SK-N-SH (cell line): ENCODE results near the gene EEFSEC. TPM values are rescaled to one million over a fixed set of nuclear protein-coding genes. Genes with fewer than 3 reads are reported as not detected.
A peak's percentile ranks its signal among the peaks of the same experiment; 100 is the strongest.

ENCODE experiments used
- CTCF ChIA-PET: fragments of 300-600, 350-600 bp; formaldehyde crosslinking; extraction: SDS; loops from one replicate; lab custom pipeline; 2021; lab: Yijun Ruan, JAX
- POLR2A ChIA-PET: fragments of 350-600 bp; sonication (Branson Sonifier 250); formaldehyde crosslinking; extraction: SDS; loops from one replicate; lab custom pipeline; 2020; ENCODE audit warnings: antibody characterized with exemption, inconsistent platforms; lab: Yijun Ruan, JAX
- DNase-seq: peaks from one replicate; pipeline ENCODE4 v3.0.0; 2012
- H2AFZ ChIP-seq: fragments of 200-600 bp; sonication (generic); 2 replicates; pipeline ENCODE4 v1.8.1; 2016; ENCODE audit warnings: antibody characterized with exemption, mild to moderate bottlenecking, low read depth
- H3F3A ChIP-seq: fragments of 200-600 bp; sonication (generic); replicated peaks from 2 replicates; pipeline ENCODE3; 2016; ENCODE audit warnings: antibody characterized with exemption, mild to moderate bottlenecking; ENCODE audit not compliant: insufficient read depth
- H3K27ac ChIP-seq, 2 experiments: fragments of 200-500 bp in 1 of 2; fragments of 200-600 bp in 1 of 2; sonication (Bioruptor generic) in 1 of 2; sonication (generic), shearing (Covaris generic) in 1 of 2; 2 replicates each; pipeline versions ENCODE4 v1.5.1 to v1.6.1; 2014 to 2016; ENCODE audit warnings: low read depth in 2 of 2, inconsistent platforms in 1 of 2, low read length in 1 of 2, mild to moderate bottlenecking in 1 of 2, mixed read lengths in 1 of 2
- H3K27me3 ChIP-seq: fragments of 200-600 bp; sonication (generic), shearing (Covaris generic); 2 replicates; pipeline ENCODE4 v1.6.1; 2016; ENCODE audit warnings: mixed run types; ENCODE audit not compliant: insufficient read depth
- H3K36me3 ChIP-seq, 2 experiments: fragments of 200-500 bp in 1 of 2; fragments of 200-600 bp in 1 of 2; sonication (Bioruptor generic) in 1 of 2; sonication (generic) in 1 of 2; replicated peaks in 1 of 2; 2 replicates each; pipeline versions ENCODE3 to v1.5.1; 2014 to 2016; ENCODE audit warnings: low read length in 1 of 2, mild to moderate bottlenecking in 1 of 2; ENCODE audit not compliant: insufficient read depth in 2 of 2, control insufficient read depth in 1 of 2
- H3K4me1 ChIP-seq, 2 experiments: fragments of 200-500 bp in 1 of 2; fragments of 200-600 bp in 1 of 2; sonication (Bioruptor generic) in 1 of 2; sonication (generic), shearing (Covaris generic) in 1 of 2; 2 replicates each; pipeline versions ENCODE4 v1.5.1 to v1.6.1; 2014 to 2016; ENCODE audit warnings: low read depth in 1 of 2, low read length in 1 of 2, mixed run types in 1 of 2; ENCODE audit not compliant: insufficient read depth in 2 of 2, control insufficient read depth in 1 of 2
- H3K4me2 ChIP-seq: fragments of 200-600 bp; sonication (generic), shearing (Covaris generic); 2 replicates; pipeline ENCODE4 v1.6.1; 2017; ENCODE audit warnings: mixed run types
- H3K4me3 ChIP-seq, 2 experiments: fragments of 200-500 bp in 1 of 2; fragments of 200-600 bp in 1 of 2; sonication (Bioruptor generic) in 1 of 2; sonication (generic), shearing (Covaris generic) in 1 of 2; 2 replicates each; pipeline versions ENCODE4 v1.5.1 to v1.8.1; 2014 to 2016; ENCODE audit warnings: low read depth in 2 of 2, inconsistent platforms in 1 of 2, low read length in 1 of 2, mild to moderate bottlenecking in 1 of 2, mixed read lengths in 1 of 2, moderate library complexity in 1 of 2
- H3K79me2 ChIP-seq: fragments of 200-600 bp; sonication (generic); 2 replicates; pipeline ENCODE4 v1.8.1; 2017; ENCODE audit warnings: mild to moderate bottlenecking; ENCODE audit not compliant: insufficient read depth
- H3K9ac ChIP-seq: fragments of 200-600 bp; sonication (generic); 2 replicates; pipeline ENCODE4 v1.6.1; 2017; ENCODE audit warnings: mixed run types
- H3K9me2 ChIP-seq: fragments of 200-600 bp; sonication (generic); 2 replicates; pipeline ENCODE4 v1.6.1; 2017; ENCODE audit warnings: mixed run types
- H3K9me3 ChIP-seq: fragments of 200-600 bp; sonication (generic); 2 replicates; pipeline ENCODE4 v1.6.1; 2017; ENCODE audit warnings: mixed run types, mild to moderate bottlenecking, moderate library complexity
- H4K20me1 ChIP-seq: fragments of 200-600 bp; sonication (generic); 2 replicates; pipeline ENCODE4 v1.6.1; 2017; ENCODE audit warnings: mild to moderate bottlenecking, mixed run types; ENCODE audit not compliant: insufficient read depth
- CHD2 ChIP-seq: fragments of 150-350 bp; IDR thresholded peaks from 2 replicates; pipeline ENCODE4 v1.6.1; 2018; ENCODE audit warnings: low read length; ENCODE audit not compliant: partially characterized antibody
- ELF1 ChIP-seq: IDR thresholded peaks from 2 replicates; pipeline ENCODE4 v1.4.0; 2012
- EP300 ChIP-seq, 2 experiments: IDR thresholded peaks; 2 replicates each; pipeline versions ENCODE4 v1.4.0 to v1.6.1; 2012; ENCODE audit warnings: borderline replicate concordance in 1 of 2, low read depth in 1 of 2, low read length in 1 of 2
- EZH2phosphoT487 ChIP-seq: fragments of 200-600 bp; sonication (generic); IDR thresholded peaks from 2 replicates; pipeline ENCODE4 v1.6.1; 2017; ENCODE audit warnings: low read depth, mixed run types, mild to moderate bottlenecking, antibody characterized with exemption, moderate library complexity, borderline replicate concordance
- FOXM1 ChIP-seq: IDR thresholded peaks from 2 replicates; pipeline ENCODE4 v1.4.0; 2012; ENCODE audit warnings: low read depth, mild to moderate bottlenecking
- GABPA ChIP-seq: IDR thresholded peaks from 2 replicates; pipeline ENCODE4 v1.4.0; 2012; ENCODE audit warnings: low read depth, mild to moderate bottlenecking
- GATA2 ChIP-seq: sonication (generic); formaldehyde crosslinking; IDR thresholded peaks from 2 replicates; pipeline ENCODE4 v1.5.0; 2020; ENCODE audit warnings: mild to moderate bottlenecking, missing genetic modification reagents
- MEF2A ChIP-seq: IDR thresholded peaks from 2 replicates; pipeline ENCODE4 v1.4.0; 2012; ENCODE audit warnings: low read depth, borderline replicate concordance
- MXI1 ChIP-seq: IDR thresholded peaks from 2 replicates; pipeline ENCODE4 v1.6.1; 2012; ENCODE audit warnings: mild to moderate bottlenecking, low read depth, low read length, improper control_type of control experiment
- NFIC ChIP-seq: IDR thresholded peaks from 2 replicates; pipeline ENCODE4 v1.4.0; 2012; ENCODE audit warnings: borderline replicate concordance
- PBX3 ChIP-seq: IDR thresholded peaks from 2 replicates; pipeline ENCODE4; 2012
- POLR2AphosphoS5 ChIP-seq: IDR thresholded peaks from 2 replicates; pipeline ENCODE4 v1.6.1; 2012; ENCODE audit warnings: low read depth, low read length
- RAD21 ChIP-seq: IDR thresholded peaks from 2 replicates; pipeline ENCODE4 v1.6.1; 2012; ENCODE audit warnings: mild to moderate bottlenecking, low read length
- RCOR1 ChIP-seq: fragments of 150-350 bp; IDR thresholded peaks from 2 replicates; pipeline ENCODE4 v1.6.1; 2017; ENCODE audit warnings: antibody characterized with exemption, low read length
- RFX5 ChIP-seq: IDR thresholded peaks from 2 replicates; pipeline ENCODE4 v1.6.1; 2012; ENCODE audit warnings: mild to moderate bottlenecking, improper control_type of control experiment, low read length
- RXRA ChIP-seq: IDR thresholded peaks from 2 replicates; pipeline ENCODE4 v1.4.0; 2012; ENCODE audit warnings: low read depth, mild to moderate bottlenecking, borderline replicate concordance
- SIN3A ChIP-seq: IDR thresholded peaks from 2 replicates; pipeline ENCODE4 v1.6.1; 2012; ENCODE audit warnings: low read depth, mild to moderate bottlenecking, low read length, moderate library complexity, borderline replicate concordance
- SMC3 ChIP-seq: IDR thresholded peaks from 2 replicates; pipeline ENCODE4 v1.6.1; 2012; ENCODE audit warnings: low read depth, low read length, improper control_type of control experiment
- TAF1 ChIP-seq: IDR thresholded peaks from 2 replicates; pipeline ENCODE4 v1.6.1; 2012; ENCODE audit warnings: low read depth, mild to moderate bottlenecking, low read length, moderate library complexity, borderline replicate concordance
- TCF12 ChIP-seq: IDR thresholded peaks from 2 replicates; pipeline ENCODE4 v1.4.0; 2012
- TEAD4 ChIP-seq: IDR thresholded peaks from 2 replicates; pipeline ENCODE4 v1.4.0; 2012; ENCODE audit warnings: mild to moderate bottlenecking, borderline replicate concordance; ENCODE audit not compliant: insufficient read depth
- YY1 ChIP-seq: IDR thresholded peaks from 2 replicates; pipeline ENCODE4 v1.4.0; 2012; ENCODE audit warnings: low read depth, mild to moderate bottlenecking
- WGBS: methylation state at CpG from one replicate; pipeline ENCODE4 v1.1.6; 2017; ENCODE audit warnings: low lambda C conversion rate; 5-methylcytosine and 5-hydroxymethylcytosine counted together
- polyA plus RNA-seq, 3 experiments: library from polyadenylated mRNA; depleted of rRNA; stranded (reverse); fragments of >200 nt; gene quantifications; 2 replicates each; pipeline ENCODE4 v1.2.3, GENCODE V29; 2012
- TF ChIP-seq, protein P1 (sequence below): IDR thresholded peaks from 2 replicates; pipeline ENCODE4 v1.6.1; 2012; ENCODE audit warnings: mild to moderate bottlenecking, low read depth, low read length, moderate library complexity
- TF ChIP-seq, protein P2 (sequence below): fragments of 150-350 bp; IDR thresholded peaks from 2 replicates; pipeline ENCODE4 v1.6.1; 2016; ENCODE audit warnings: mild to moderate bottlenecking, low read depth, low read length

Gene EEFSEC
- polyA plus RNA-seq, 1 of the 3 experiments (the other 2 are of a cell fraction), result 12.4 TPM

- no peaks in the 10 kb centered on the region for H4K20me1 ChIP-seq
- no peaks in the 10 kb centered on the region for H3K79me2 ChIP-seq
- H3K27me3 ChIP-seq, result no peaks in the 10 kb centered on the region
- H3K9ac ChIP-seq, result no peak overlapping the region
- peaks cover 0 to 9% of the 10 kb centered on the region in 2 experiments for H3K36me3 ChIP-seq
- peak overlapping the region in 1 of 2 experiments; percentile 90; a peak in 2 of 4 replicates for H3K27ac ChIP-seq
- no peaks in the 10 kb centered on the region for H3K9me3 ChIP-seq
- ChIA-PET CTCF (interaction anchor here (1.3 to 1.6 kb wide), 2 partner anchors 10 to 52 kb away, joined by 4 read pairs; no protein-coding TSS in a partner anchor), POLR2A (interaction anchor here (0.8 to 1.7 kb wide), 3 partner anchors 10 to 134 kb away, joined by 3 read pairs; partner anchors contain the start of gene EEFSEC)
- peaks cover 5 to 49% of the 10 kb centered on the region in 2 experiments; a peak in 2 of 4 replicates for H3K4me1 ChIP-seq
- no peak overlapping the region for H3K4me3 ChIP-seq
- H3K9me2 ChIP-seq, result no peaks in the 10 kb centered on the region
- 100% methylated on average over 2 of the region's 2 CpGs for WGBS
- no peak overlapping the region for H2AFZ ChIP-seq
- H3K4me2 ChIP-seq, result no peak overlapping the region
- TF ChIP-seq CHD2 (no peak), RFX5 (no peak), RXRA (no peak), YY1 (no peak), TCF12 (no peak), SIN3A (no peak), GATA2 (CRISPR knock-in tag) (no peak), RAD21 (no peak), GABPA (no peak)
- peaks cover 3% of the 10 kb centered on the region for H3F3A ChIP-seq
- DNase-seq, result no peak
Measured at GRCh38 chr3:128287216-128287615, 133.9 kb downstream of the EEFSEC start.

- Histone ChIP-seq H3K9me3 (peaks cover 2% of the 10 kb centered on the region; the same call in 1 of the 2 replicates), H4K20me1 (no peaks in the 10 kb centered on the region), H3K79me2 (no peaks in the 10 kb centered on the region), H3K27ac (no peak overlapping the region), H2AFZ (no peak overlapping the region), H3K4me2 (no peak overlapping the region), H3K4me3 (no peak overlapping the region), H3F3A (peaks cover 3% of the 10 kb centered on the region), H3K9ac (no peak overlapping the region), H3K36me3 (peaks cover 0 to 9% of the 10 kb centered on the region in 2 experiments), H3K4me1 (peaks cover 0 to 29% of the 10 kb centered on the region in 2 experiments; a peak in 2 of 4 replicates), H3K27me3 (no peaks in the 10 kb centered on the region), H3K9me2 (no peaks in the 10 kb centered on the region)
- no peak for TF ChIP-seq RXRA
- no peak for TF ChIP-seq NFIC
- no peak for TF ChIP-seq EZH2phosphoT487
- TF ChIP-seq, protein P1, sequence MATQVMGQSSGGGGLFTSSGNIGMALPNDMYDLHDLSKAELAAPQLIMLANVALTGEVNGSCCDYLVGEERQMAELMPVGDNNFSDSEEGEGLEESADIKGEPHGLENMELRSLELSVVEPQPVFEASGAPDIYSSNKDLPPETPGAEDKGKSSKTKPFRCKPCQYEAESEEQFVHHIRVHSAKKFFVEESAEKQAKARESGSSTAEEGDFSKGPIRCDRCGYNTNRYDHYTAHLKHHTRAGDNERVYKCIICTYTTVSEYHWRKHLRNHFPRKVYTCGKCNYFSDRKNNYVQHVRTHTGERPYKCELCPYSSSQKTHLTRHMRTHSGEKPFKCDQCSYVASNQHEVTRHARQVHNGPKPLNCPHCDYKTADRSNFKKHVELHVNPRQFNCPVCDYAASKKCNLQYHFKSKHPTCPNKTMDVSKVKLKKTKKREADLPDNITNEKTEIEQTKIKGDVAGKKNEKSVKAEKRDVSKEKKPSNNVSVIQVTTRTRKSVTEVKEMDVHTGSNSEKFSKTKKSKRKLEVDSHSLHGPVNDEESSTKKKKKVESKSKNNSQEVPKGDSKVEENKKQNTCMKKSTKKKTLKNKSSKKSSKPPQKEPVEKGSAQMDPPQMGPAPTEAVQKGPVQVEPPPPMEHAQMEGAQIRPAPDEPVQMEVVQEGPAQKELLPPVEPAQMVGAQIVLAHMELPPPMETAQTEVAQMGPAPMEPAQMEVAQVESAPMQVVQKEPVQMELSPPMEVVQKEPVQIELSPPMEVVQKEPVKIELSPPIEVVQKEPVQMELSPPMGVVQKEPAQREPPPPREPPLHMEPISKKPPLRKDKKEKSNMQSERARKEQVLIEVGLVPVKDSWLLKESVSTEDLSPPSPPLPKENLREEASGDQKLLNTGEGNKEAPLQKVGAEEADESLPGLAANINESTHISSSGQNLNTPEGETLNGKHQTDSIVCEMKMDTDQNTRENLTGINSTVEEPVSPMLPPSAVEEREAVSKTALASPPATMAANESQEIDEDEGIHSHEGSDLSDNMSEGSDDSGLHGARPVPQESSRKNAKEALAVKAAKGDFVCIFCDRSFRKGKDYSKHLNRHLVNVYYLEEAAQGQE, result no peak
- no peak for TF ChIP-seq TCF12
- TF ChIP-seq RCOR1, result no peak
- TF ChIP-seq, protein P2, sequence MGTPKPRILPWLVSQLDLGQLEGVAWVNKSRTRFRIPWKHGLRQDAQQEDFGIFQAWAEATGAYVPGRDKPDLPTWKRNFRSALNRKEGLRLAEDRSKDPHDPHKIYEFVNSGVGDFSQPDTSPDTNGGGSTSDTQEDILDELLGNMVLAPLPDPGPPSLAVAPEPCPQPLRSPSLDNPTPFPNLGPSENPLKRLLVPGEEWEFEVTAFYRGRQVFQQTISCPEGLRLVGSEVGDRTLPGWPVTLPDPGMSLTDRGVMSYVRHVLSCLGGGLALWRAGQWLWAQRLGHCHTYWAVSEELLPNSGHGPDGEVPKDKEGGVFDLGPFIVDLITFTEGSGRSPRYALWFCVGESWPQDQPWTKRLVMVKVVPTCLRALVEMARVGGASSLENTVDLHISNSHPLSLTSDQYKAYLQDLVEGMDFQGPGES, result no peak
- TF ChIP-seq MEF2A, result no peak
- TF ChIP-seq MXI1, result no peak
- TF ChIP-seq TAF1, result no peak
- TF ChIP-seq EP300 (IDR thresholded peaks at IDR 0.05; ENCODE audit: borderline replicate concordance in 1 of 2, low read depth in 1 of 2, low read length in 1 of 2), result no peak
- no peak for TF ChIP-seq GABPA
- no peak for TF ChIP-seq CHD2
- TF ChIP-seq ELF1, result no peak
- no peak for TF ChIP-seq POLR2AphosphoS5
- no peak for TF ChIP-seq FOXM1
- no peak for TF ChIP-seq PBX3
- no peak for TF ChIP-seq TEAD4
- TF ChIP-seq SMC3, result no peak
- ChIA-PET POLR2A (no interaction called here), CTCF (no interaction called here)
- WGBS, result 100% methylated on average over 1 of the region's 1 CpG
- no peak for DNase-seq
Measured at GRCh38 chr3:128289534-128289933, 136.3 kb downstream of the EEFSEC start.
